ENCODE measurements around the gene PTPRO. TPM values are rescaled to one million over a fixed set of nuclear protein-coding genes. Genes with fewer than 3 reads are reported as not detected.

Gene PTPRO
- total RNA-seq, 1 experiment from 2014 or later, result 0.52 TPM

GRCh38 chr12:15444523-15444922 is 122.2 kb downstream of the PTPRO start:
- Histone ChIP-seq H3K9ac (ENCODE audit: extremely low read depth, insufficient read length, low read length) (no peak overlapping the region), H4K20me1 (ENCODE audit: control insufficient read depth, insufficient read depth, insufficient read length) (no peaks in the 10 kb centered on the region), H3K9me3 (ENCODE audit: control insufficient read depth, low read depth, low read length) (no peaks in the 10 kb centered on the region), H2BK12ac (ENCODE audit: insufficient read length, low read depth, low read length) (no peak overlapping the region), H3K23ac (ENCODE audit: insufficient read length, low read depth, low read length) (no peak overlapping the region), H3K4me1 (ENCODE audit: insufficient read depth, low read length) (no peaks in the 10 kb centered on the region), H4K8ac (replicated peaks; ENCODE audit: insufficient read length, low read depth, low read length) (no peak overlapping the region), H3K27ac (ENCODE audit: insufficient read length, low read depth, low read length) (no peak overlapping the region), H2BK15ac (ENCODE audit: low read depth, low read length) (no peak overlapping the region), H3K27me3 (ENCODE audit: insufficient read depth, low read length) (no peaks in the 10 kb centered on the region), H3K4ac (ENCODE audit: low read depth, low read length) (no peak overlapping the region), H3K23me2 (ENCODE audit: insufficient read length, low read depth, low read length, poor library complexity, severe bottlenecking) (no peaks in the 10 kb centered on the region), H3T11ph (ENCODE audit: low read length) (no peak overlapping the region), H2BK20ac (ENCODE audit: low read depth, low read length, poor library complexity, severe bottlenecking) (no peak overlapping the region), H2AK5ac (ENCODE audit: insufficient read length, low read length) (no peak overlapping the region), H3K79me1 (ENCODE audit: insufficient read depth, low read depth, low read length, poor library complexity, severe bottlenecking) (no peaks in the 10 kb centered on the region), H3K14ac (ENCODE audit: insufficient read depth, low read length) (no peak overlapping the region), H4K5ac (ENCODE audit: insufficient read length, low read depth, low read length) (no peak overlapping the region), H4K91ac (ENCODE audit: insufficient read length, low read depth, low read length) (no peak overlapping the region), H2BK120ac (ENCODE audit: low read depth, low read length, poor library complexity, severe bottlenecking) (no peak overlapping the region), H2AFZ (ENCODE audit: low read length) (no peak overlapping the region), H3K4me2 (ENCODE audit: insufficient read depth, insufficient read length, low read length) (no peak overlapping the region), H2BK5ac (ENCODE audit: insufficient read length, low read length) (no peak overlapping the region), H3K56ac (ENCODE audit: insufficient read length, low read depth, low read length) (no peak overlapping the region), H3K79me2 (ENCODE audit: insufficient read depth, low read length) (no peaks in the 10 kb centered on the region), H3K18ac (ENCODE audit: insufficient read length, low read depth, low read length) (no peak overlapping the region)
- no peaks in the 10 kb centered on the region for H3K36me3 Mint-ChIP-seq (ENCODE audit: insufficient read depth in 1 of 3, low read depth in 3 of 3)
- H3K9me3 Mint-ChIP-seq, result no peaks in the 10 kb centered on the region; a peak in 1 of 5 replicates
- WGBS (ENCODE audit: extremely low coverage, insufficient read length, low lambda C conversion rate), result no CpG with 5 or more reads among the region's 4 CpGs
- no peak overlapping the region for H3K4me3 Mint-ChIP-seq
- DNase-seq, result no peak
- TF ChIP-seq CTCF (conservative IDR thresholded peaks at IDR 0.05), result no peak
- no peaks in the 10 kb centered on the region for H3K4me1 Mint-ChIP-seq
- H3K27ac Mint-ChIP-seq, result no peak overlapping the region
- H3K27me3 Mint-ChIP-seq (ENCODE audit: low read depth), result no peaks in the 10 kb centered on the region

Measured in H9 (cell line).